ENCODE results near the gene SNED1.

Gene SNED1

GRCh38 chr2:241041589-241042158, 43.3 kb downstream of the SNED1 start:
- Histone ChIP-seq H3F3A (ENCODE audit: low read depth) (no peaks in the 10 kb centered on the region), H3K9me2 (replicated peaks; ENCODE audit: low read depth, low read length) (no peaks in the 10 kb centered on the region), H3K4me3 (ENCODE audit: low read length, poor library complexity, severe bottlenecking) (no peak overlapping the region), H3K9ac (ENCODE audit: low read depth, low read length, poor library complexity, severe bottlenecking) (no peak overlapping the region), H2AFZ (ENCODE audit: low read length) (no peak overlapping the region), H4K20me1 (ENCODE audit: insufficient read depth, low read length, poor library complexity, severe bottlenecking) (no peaks in the 10 kb centered on the region), H3K36me3 (ENCODE audit: insufficient read depth, low read length) (no peaks in the 10 kb centered on the region), H3K79me2 (ENCODE audit: insufficient read depth, low read length) (no peaks in the 10 kb centered on the region), H3K27me3 (ENCODE audit: insufficient read depth, low read length, poor library complexity, severe bottlenecking) (no peaks in the 10 kb centered on the region), H3K4me1 (ENCODE audit: insufficient read depth, low read length, poor library complexity, severe bottlenecking) (no peaks in the 10 kb centered on the region), H3K4me2 (ENCODE audit: low read depth, low read length, poor library complexity, severe bottlenecking) (no peak overlapping the region), H3K9me3 (ENCODE audit: insufficient read depth, low read depth, low read length) (0 out of 2 replicates have a peak, but pooled peaks cover 4% of the 10 kb centered on the region)
- no peak for TF ChIP-seq EZH2phosphoT487 (IDR thresholded peaks at IDR 0.05; ENCODE audit: borderline replicate concordance)
- no peak for TF ChIP-seq CTCF (conservative IDR thresholded peaks at IDR 0.05; ENCODE audit: low read length)

- Histone ChIP-seq H4K20me1 (ENCODE audit: insufficient read depth, low read length, poor library complexity, severe bottlenecking) (no peaks in the 10 kb centered on the region), H3K4me1 (ENCODE audit: insufficient read depth, low read length, poor library complexity, severe bottlenecking) (no peaks in the 10 kb centered on the region), H3K9me3 (ENCODE audit: insufficient read depth, low read depth, low read length) (0 out of 2 replicates have a peak, but pooled peaks cover 4% of the 10 kb centered on the region), H3K9me2 (replicated peaks; ENCODE audit: low read depth, low read length) (no peaks in the 10 kb centered on the region), H3K36me3 (ENCODE audit: insufficient read depth, low read length) (no peaks in the 10 kb centered on the region), H3K9ac (ENCODE audit: low read depth, low read length, poor library complexity, severe bottlenecking) (no peak overlapping the region), H3K4me2 (ENCODE audit: low read depth, low read length, poor library complexity, severe bottlenecking) (no peak overlapping the region), H3K4me3 (ENCODE audit: low read length, poor library complexity, severe bottlenecking) (no peak overlapping the region), H2AFZ (ENCODE audit: low read length) (no peak overlapping the region), H3K79me2 (ENCODE audit: insufficient read depth, low read length) (no peaks in the 10 kb centered on the region), H3F3A (ENCODE audit: low read depth) (no peaks in the 10 kb centered on the region), H3K27me3 (ENCODE audit: insufficient read depth, low read length, poor library complexity, severe bottlenecking) (no peaks in the 10 kb centered on the region)
- TF ChIP-seq EZH2phosphoT487 (IDR thresholded peaks at IDR 0.05; ENCODE audit: borderline replicate concordance) (no peak), CTCF (conservative IDR thresholded peaks at IDR 0.05; ENCODE audit: low read length) (no peak)
Measured at GRCh38 chr2:241043581-241043980, 45.2 kb downstream of the SNED1 start.

GRCh38 chr2:241047253-241048010, 49.0 kb downstream of the SNED1 start:
- no peaks in the 10 kb centered on the region for H3K36me3 ChIP-seq (ENCODE audit: insufficient read depth, low read length)
- H3K9me3 ChIP-seq (ENCODE audit: insufficient read depth, low read depth, low read length): peaks cover 4% of the 10 kb centered on the region; the same call in 1 of the 2 replicates
- no peaks in the 10 kb centered on the region for H3K9me2 ChIP-seq (replicated peaks; ENCODE audit: low read depth, low read length)
- H3K4me2 ChIP-seq (ENCODE audit: low read depth, low read length, poor library complexity, severe bottlenecking): no peak overlapping the region
- no peaks in the 10 kb centered on the region for H3K27me3 ChIP-seq (ENCODE audit: insufficient read depth, low read length, poor library complexity, severe bottlenecking)
- no peaks in the 10 kb centered on the region for H3K4me1 ChIP-seq (ENCODE audit: insufficient read depth, low read length, poor library complexity, severe bottlenecking)
- H3F3A ChIP-seq (ENCODE audit: low read depth): no peaks in the 10 kb centered on the region
- H4K20me1 ChIP-seq (ENCODE audit: insufficient read depth, low read length, poor library complexity, severe bottlenecking): no peaks in the 10 kb centered on the region
- no peak overlapping the region for H3K9ac ChIP-seq (ENCODE audit: low read depth, low read length, poor library complexity, severe bottlenecking)
- H3K79me2 ChIP-seq (ENCODE audit: insufficient read depth, low read length): no peaks in the 10 kb centered on the region
- H3K4me3 ChIP-seq (ENCODE audit: low read length, poor library complexity, severe bottlenecking): no peak overlapping the region
- TF ChIP-seq EZH2phosphoT487 (IDR thresholded peaks at IDR 0.05; ENCODE audit: borderline replicate concordance) (no peak), CTCF (conservative IDR thresholded peaks at IDR 0.05; ENCODE audit: low read length) (no peak)
- no peak overlapping the region for H2AFZ ChIP-seq (ENCODE audit: low read length)

All from Loucy (cell line).